Activated naive CD8-positive, alpha-beta T cell treated with anti-CD3 and anti-CD28 coated beads for 36 hours (primary cell): ENCODE data around the gene GPR3. TPM values are rescaled to one million over a fixed set of nuclear protein-coding genes. Genes with fewer than 3 reads are reported as not detected.
"Not testable (repeated sequence)": the region's sequence is repeated elsewhere in the genome, so short reads cannot be mapped to it uniquely, and the experiment has no call there.

Experiments used
- DNase-seq: peaks from one replicate; pipeline ENCODE4 v3.0.0; 2021
- H3K27ac Mint-ChIP-seq: one replicate; pipeline ENCODE4 v1.8.0; 2022; ENCODE audit warnings: mild to moderate bottlenecking, moderate library complexity, mixed read lengths
- H3K27me3 Mint-ChIP-seq: one replicate; pipeline ENCODE4 v1.8.0; 2022; ENCODE audit warnings: mild to moderate bottlenecking, mixed read lengths
- H3K36me3 Mint-ChIP-seq: one replicate; pipeline ENCODE4 v1.8.0; 2021; ENCODE audit warnings: mild to moderate bottlenecking, mixed read lengths
- H3K4me1 Mint-ChIP-seq: one replicate; pipeline ENCODE4 v1.8.0; 2021; ENCODE audit warnings: mixed read lengths
- H3K4me3 Mint-ChIP-seq: one replicate; pipeline ENCODE4 v1.8.0; 2022; ENCODE audit warnings: mild to moderate bottlenecking, moderate library complexity, mixed read lengths
- H3K9me3 Mint-ChIP-seq: one replicate; pipeline ENCODE4 v1.8.0; 2022; ENCODE audit warnings: mixed read lengths
- total RNA-seq, 2 experiments: library from RNA; stranded (reverse); gene quantifications; one replicate each; pipeline ENCODE4 v1.2.3, GENCODE V29; 2021

GPR3 gene
- total RNA-seq, 2 experiments from 2014 or later = 3.5 to 3.9 TPM

- no peaks in the 10 kb centered on the region for H3K9me3 Mint-ChIP-seq
- no peak for DNase-seq
These were observed 7.0 kb downstream of the GPR3 start for GRCh38 chr1:27399251-27400025.

GRCh38 chr1:27400082-27400962 is 7.9 kb downstream of the GPR3 start:
- Mint-ChIP-seq H3K27me3 (no peaks in the 10 kb centered on the region), H3K4me1 (peaks cover 25% of the 10 kb centered on the region), H3K9me3 (no peaks in the 10 kb centered on the region), H3K36me3 (peaks cover 1% of the 10 kb centered on the region), H3K4me3 (no peak overlapping the region), H3K27ac (no peak overlapping the region)
- no peak for DNase-seq

More at GRCh38 chr1:27399251-27400025, 7.0 kb downstream of the GPR3 start:
- no peaks in the 10 kb centered on the region for H3K27me3 Mint-ChIP-seq
- peaks cover 1% of the 10 kb centered on the region for H3K36me3 Mint-ChIP-seq
- peaks cover 24% of the 10 kb centered on the region for H3K4me1 Mint-ChIP-seq
- H3K4me3 Mint-ChIP-seq = no peak overlapping the region
- H3K27ac Mint-ChIP-seq = no peak overlapping the region

- H3K27me3 Mint-ChIP-seq = no peaks in the 10 kb centered on the region
- H3K27ac Mint-ChIP-seq = no peak overlapping the region
- DNase-seq = no peak
- H3K36me3 Mint-ChIP-seq = peaks cover 1% of the 10 kb centered on the region
- H3K4me1 Mint-ChIP-seq = peaks cover 25% of the 10 kb centered on the region
- H3K9me3 Mint-ChIP-seq = no peaks in the 10 kb centered on the region
- H3K4me3 Mint-ChIP-seq = no peak overlapping the region
These were observed 8.5 kb downstream of the GPR3 start for GRCh38 chr1:27400963-27401341.

GRCh38 chr1:27402349-27402754 is 9.9 kb downstream of the GPR3 start:
- no peak overlapping the region for H3K4me3 Mint-ChIP-seq
- H3K36me3 Mint-ChIP-seq = peaks cover 5% of the 10 kb centered on the region
- H3K27me3 Mint-ChIP-seq = no peaks in the 10 kb centered on the region
- peaks cover 25% of the 10 kb centered on the region for H3K4me1 Mint-ChIP-seq
- H3K27ac Mint-ChIP-seq = no peak overlapping the region
- DNase-seq = no peak
- no peaks in the 10 kb centered on the region for H3K9me3 Mint-ChIP-seq

GRCh38 chr1:27403065-27403726 is 10.8 kb downstream of the GPR3 start:
- H3K36me3 Mint-ChIP-seq = peaks cover 6% of the 10 kb centered on the region
- H3K27me3 Mint-ChIP-seq = no peaks in the 10 kb centered on the region
- H3K9me3 Mint-ChIP-seq = no peaks in the 10 kb centered on the region
- peak overlapping the region; percentile 84 for H3K27ac Mint-ChIP-seq
- peak; percentile 51 for DNase-seq
- peaks cover 25% of the 10 kb centered on the region for H3K4me1 Mint-ChIP-seq
- H3K4me3 Mint-ChIP-seq = no peak overlapping the region

DNA sequence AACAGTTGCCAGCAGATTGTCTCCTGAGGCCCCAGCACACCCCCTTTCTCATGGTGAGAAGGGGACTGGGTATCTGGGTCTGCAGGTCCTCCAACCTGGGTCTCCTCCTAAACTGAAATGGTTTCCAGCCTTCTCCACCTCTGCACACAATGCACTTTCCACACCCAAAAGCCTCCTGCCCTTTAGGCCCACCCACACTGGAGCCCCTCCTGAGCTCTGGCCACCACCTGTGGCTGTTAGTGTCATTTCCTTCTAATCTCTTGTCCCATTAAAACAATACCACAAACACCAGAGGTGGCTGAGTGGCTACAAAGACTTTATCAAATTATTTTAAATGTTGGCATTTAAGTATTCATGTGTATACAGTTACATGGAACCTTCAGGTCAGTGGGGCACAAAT is 11.5 kb downstream of the GPR3 start:
- no peaks in the 10 kb centered on the region for H3K9me3 Mint-ChIP-seq
- peak overlapping the region; percentile 84 for H3K27ac Mint-ChIP-seq
- DNase-seq = no peak
- H3K27me3 Mint-ChIP-seq = no peaks in the 10 kb centered on the region
- H3K36me3 Mint-ChIP-seq = peaks cover 10% of the 10 kb centered on the region
- H3K4me1 Mint-ChIP-seq = peaks cover 25% of the 10 kb centered on the region
- H3K4me3 Mint-ChIP-seq = peak overlapping the region; percentile 50

GRCh38 chr1:27405074-27405473 is 12.7 kb downstream of the GPR3 start:
- H3K4me1 Mint-ChIP-seq = peaks cover 25% of the 10 kb centered on the region
- no peaks in the 10 kb centered on the region for H3K27me3 Mint-ChIP-seq
- H3K4me3 Mint-ChIP-seq = no peak overlapping the region
- peak overlapping the region; percentile 84 for H3K27ac Mint-ChIP-seq
- peaks cover 10% of the 10 kb centered on the region for H3K36me3 Mint-ChIP-seq
- DNase-seq = no peak
- no peaks in the 10 kb centered on the region for H3K9me3 Mint-ChIP-seq

GRCh38 chr1:27405598-27406361 is 13.4 kb downstream of the GPR3 start:
- not testable (repeated sequence) for H3K9me3 Mint-ChIP-seq, H3K4me3 Mint-ChIP-seq, H3K27me3 Mint-ChIP-seq, DNase-seq
- peaks cover 11% of the 10 kb centered on the region for H3K36me3 Mint-ChIP-seq
- H3K27ac Mint-ChIP-seq = peak overlapping the region; percentile 56
- peaks cover 25% of the 10 kb centered on the region for H3K4me1 Mint-ChIP-seq

DNA sequence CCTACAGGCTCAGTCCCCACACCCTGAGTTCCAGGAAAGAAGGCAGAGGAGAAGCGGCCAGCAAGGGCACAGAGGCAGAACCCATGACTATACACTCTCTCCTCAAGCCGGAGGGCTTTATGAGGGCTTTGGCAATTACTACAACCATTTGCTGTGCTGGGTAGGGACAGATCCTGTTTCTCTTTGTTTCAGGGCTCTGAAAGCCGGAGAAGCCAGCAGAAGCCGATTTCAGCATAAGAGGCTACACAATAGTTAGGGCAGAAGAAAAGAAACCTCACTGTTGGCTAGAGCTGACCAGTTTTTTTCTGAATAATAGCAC is 13.9 kb downstream of the GPR3 start:
- Mint-ChIP-seq H3K9me3 (no peaks in the 10 kb centered on the region), H3K36me3 (peaks cover 13% of the 10 kb centered on the region), H3K4me1 (peaks cover 25% of the 10 kb centered on the region), H3K27me3 (no peaks in the 10 kb centered on the region), H3K27ac (peak overlapping the region; percentile 56), H3K4me3 (no peak overlapping the region)
- no peak for DNase-seq

GRCh38 chr1:27406791-27407190 is 14.4 kb downstream of the GPR3 start:
- H3K4me1 Mint-ChIP-seq = peaks cover 22% of the 10 kb centered on the region
- peaks cover 13% of the 10 kb centered on the region for H3K36me3 Mint-ChIP-seq
- not testable (repeated sequence) for H3K4me3 Mint-ChIP-seq, H3K27me3 Mint-ChIP-seq, H3K9me3 Mint-ChIP-seq, DNase-seq
- H3K27ac Mint-ChIP-seq = peak overlapping the region; percentile 67

- no peaks in the 10 kb centered on the region for H3K9me3 Mint-ChIP-seq
- peaks cover 18% of the 10 kb centered on the region for H3K36me3 Mint-ChIP-seq
- no peak overlapping the region for H3K4me3 Mint-ChIP-seq
- no peaks in the 10 kb centered on the region for H3K27me3 Mint-ChIP-seq
- peaks cover 13% of the 10 kb centered on the region for H3K4me1 Mint-ChIP-seq
- no peak for DNase-seq
- H3K27ac Mint-ChIP-seq = peak overlapping the region; percentile 67
These were observed 15.7 kb downstream of the GPR3 start for GRCh38 chr1:27408151-27408550.

- no peaks in the 10 kb centered on the region for H3K4me1 Mint-ChIP-seq
- DNase-seq = no peak
- H3K36me3 Mint-ChIP-seq = peaks cover 20% of the 10 kb centered on the region
- no peaks in the 10 kb centered on the region for H3K9me3 Mint-ChIP-seq
- no peaks in the 10 kb centered on the region for H3K27me3 Mint-ChIP-seq
- no peak overlapping the region for H3K4me3 Mint-ChIP-seq
- no peak overlapping the region for H3K27ac Mint-ChIP-seq
These were observed 17.2 kb downstream of the GPR3 start for GRCh38 chr1:27409669-27410068.

DNA sequence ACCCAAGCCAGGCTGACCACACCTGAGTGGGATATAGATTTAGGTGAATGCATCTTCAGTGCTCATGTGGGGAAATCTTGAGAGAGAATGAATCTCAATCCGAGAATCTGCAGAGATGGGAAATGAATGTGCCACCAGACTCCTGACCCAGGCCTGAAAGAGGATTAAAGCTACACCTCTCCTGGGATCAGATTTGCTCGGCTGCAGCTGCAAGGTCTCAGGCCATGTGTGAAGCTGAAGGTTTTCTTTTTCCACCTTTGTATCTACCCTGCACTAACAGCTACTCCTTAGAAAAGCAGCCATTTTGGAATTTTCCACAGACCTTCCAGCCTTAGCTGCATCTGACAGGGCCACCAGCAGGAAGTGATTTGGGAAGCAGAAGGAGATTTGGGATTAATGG is 18.3 kb downstream of the GPR3 start:
- Mint-ChIP-seq H3K27me3 (no peaks in the 10 kb centered on the region), H3K4me3 (no peak overlapping the region), H3K4me1 (no peaks in the 10 kb centered on the region), H3K36me3 (peaks cover 24% of the 10 kb centered on the region), H3K27ac (no peak overlapping the region), H3K9me3 (no peaks in the 10 kb centered on the region)
- DNase-seq = no peak

DNA sequence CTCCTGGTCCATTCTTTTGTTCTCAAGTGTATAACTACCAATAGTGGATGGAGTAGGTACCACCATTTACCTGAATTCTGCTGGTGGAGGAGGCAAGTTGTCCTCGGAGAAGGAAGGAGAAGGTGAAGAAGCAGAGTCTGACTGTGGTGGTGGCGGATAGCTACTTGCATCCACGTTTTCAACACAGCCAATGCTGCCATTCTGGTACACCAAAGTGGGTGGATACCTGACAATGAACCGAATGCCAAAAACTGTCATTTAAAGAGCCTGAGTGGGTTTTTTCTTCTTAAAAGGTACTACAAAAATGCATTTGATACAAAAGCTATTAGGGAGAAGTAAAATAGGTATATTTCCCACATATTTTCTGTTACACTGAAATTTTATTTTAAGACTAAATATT is 20.1 kb downstream of the GPR3 start:
- Mint-ChIP-seq H3K4me3 (no peak overlapping the region), H3K27ac (no peak overlapping the region), H3K27me3 (no peaks in the 10 kb centered on the region), H3K9me3 (no peaks in the 10 kb centered on the region), H3K4me1 (peaks cover 15% of the 10 kb centered on the region), H3K36me3 (peaks cover 28% of the 10 kb centered on the region)
- DNase-seq = no peak

GRCh38 chr1:27413004-27413403 is 20.6 kb downstream of the GPR3 start:
- no peaks in the 10 kb centered on the region for H3K9me3 Mint-ChIP-seq
- DNase-seq = no peak
- H3K27ac Mint-ChIP-seq = peak overlapping the region; percentile 4
- no peak overlapping the region for H3K4me3 Mint-ChIP-seq
- H3K4me1 Mint-ChIP-seq = peaks cover 16% of the 10 kb centered on the region
- H3K36me3 Mint-ChIP-seq = peaks cover 28% of the 10 kb centered on the region
- no peaks in the 10 kb centered on the region for H3K27me3 Mint-ChIP-seq
